Neural progenitor cell (in vitro differentiated cells): ENCODE measurements around the gene PFKM. TPM values are rescaled to one million over a fixed set of nuclear protein-coding genes. Genes with fewer than 3 reads are reported as not detected.

Source experiments
- DNase-seq: peaks from one replicate; pipeline ENCODE4 v3.0.0-alpha.2; 2016; ENCODE audit warnings: low spot score
- H2AFZ ChIP-seq: fragments of 200-600 bp; sonication (generic); replicated peaks from 2 replicates; pipeline ENCODE4 v1.6.1; 2016; ENCODE audit warnings: antibody characterized with exemption
- H3F3A ChIP-seq: fragments of 200-600 bp; sonication (generic); 2 replicates; pipeline ENCODE4 v1.6.1; 2016; ENCODE audit warnings: antibody characterized with exemption, low read depth
- H3K27ac ChIP-seq: fragments of 200-600 bp; sonication (generic); 2 replicates; pipeline ENCODE4 v1.5.1; 2016; ENCODE audit warnings: mild to moderate bottlenecking
- H3K27me3 ChIP-seq: fragments of 200-600 bp; sonication (generic); 2 replicates; pipeline ENCODE4 v1.6.1; 2016; ENCODE audit warnings: mild to moderate bottlenecking, moderate library complexity
- H3K36me3 ChIP-seq: fragments of 200-600 bp; sonication (generic); 2 replicates; pipeline ENCODE4 v1.5.1; 2016
- H3K4me1 ChIP-seq: fragments of 200-600 bp; sonication (generic); 2 replicates; pipeline ENCODE4 v1.6.1; 2016; ENCODE audit warnings: mixed run types
- H3K4me2 ChIP-seq: fragments of 200-600 bp; sonication (generic); 2 replicates; pipeline ENCODE4 v1.6.1; 2016
- H3K4me3 ChIP-seq: fragments of 200-600 bp; sonication (generic); 2 replicates; pipeline ENCODE4 v1.5.1; 2016
- H3K79me2 ChIP-seq: fragments of 200-600 bp; sonication (generic); 2 replicates; pipeline ENCODE4 v1.6.1; 2016; ENCODE audit warnings: low read depth
- H3K9ac ChIP-seq: fragments of 200-600 bp; sonication (generic); 2 replicates; pipeline ENCODE4 v1.6.1; 2016
- H3K9me3 ChIP-seq: fragments of 200-600 bp; sonication (generic); 2 replicates; pipeline ENCODE4 v1.5.1; 2016; ENCODE audit warnings: low read depth
- H4K20me1 ChIP-seq: fragments of 200-600 bp; sonication (generic); 2 replicates; pipeline ENCODE4 v1.6.1; 2016; ENCODE audit warnings: low read depth
- H3K27ac Mint-ChIP-seq: 3 replicates; pipeline ENCODE4 v1.8.0; 2021; ENCODE audit warnings: mixed read lengths
- H3K27me3 Mint-ChIP-seq: 2 replicates; pipeline ENCODE4 v1.8.0; 2022; ENCODE audit warnings: low read depth, mild to moderate bottlenecking, inconsistent platforms, moderate library complexity, mixed read lengths; ENCODE audit not compliant: insufficient read depth
- H3K36me3 Mint-ChIP-seq: 3 replicates; pipeline ENCODE4 v1.8.0; 2021; ENCODE audit warnings: mixed read lengths
- H3K4me1 Mint-ChIP-seq: 3 replicates; pipeline ENCODE4 v1.8.0; 2021; ENCODE audit warnings: mixed read lengths
- H3K4me3 Mint-ChIP-seq: 3 replicates; pipeline ENCODE4 v1.8.0; 2021; ENCODE audit warnings: mild to moderate bottlenecking, moderate library complexity, mixed read lengths
- H3K9me3 Mint-ChIP-seq: 3 replicates; pipeline ENCODE4 v1.8.0; 2020; ENCODE audit warnings: mixed read lengths
- CTCF ChIP-seq: fragments of 200-600 bp; sonication (generic); IDR thresholded peaks from 2 replicates; pipeline ENCODE4 v1.5.1; 2017; ENCODE audit warnings: antibody characterized with exemption, mild to moderate bottlenecking
- EZH2 ChIP-seq: fragments of 200-600 bp; sonication (generic); IDR thresholded peaks from 2 replicates; pipeline ENCODE4 v1.6.1; 2017; ENCODE audit warnings: antibody characterized with exemption, mild to moderate bottlenecking, moderate library complexity
- EZH2phosphoT487 ChIP-seq: fragments of 200-600 bp; sonication (generic); IDR thresholded peaks from 2 replicates; pipeline ENCODE4 v1.6.1; 2017; ENCODE audit warnings: antibody characterized with exemption
- total RNA-seq: library from RNA; depleted of rRNA; stranded (reverse); fragments of >200 nt; gene quantifications from 2 replicates; pipeline ENCODE4 v1.2.3, GENCODE V29; 2015; ENCODE audit warnings: low replicate concordance

PFKM gene
- total RNA-seq, 1 donor from 2014 or later: 128 TPM

GRCh38 chr12:48135027-48135426, 15.9 kb downstream of the PFKM start:
- no peaks in the 10 kb centered on the region for H3K4me1 Mint-ChIP-seq
- H3K36me3 Mint-ChIP-seq: peaks cover 39% of the 10 kb centered on the region
- H3K9me3 ChIP-seq: no peaks in the 10 kb centered on the region
- no peaks in the 10 kb centered on the region for H3K79me2 ChIP-seq
- no peaks in the 10 kb centered on the region for H3K27me3 ChIP-seq
- no peak overlapping the region for H3K9ac ChIP-seq
- H3K9me3 Mint-ChIP-seq: no peaks in the 10 kb centered on the region
- H3K27ac ChIP-seq: no peak overlapping the region
- no peaks in the 10 kb centered on the region for H3K27me3 Mint-ChIP-seq
- no peaks in the 10 kb centered on the region for H4K20me1 ChIP-seq
- peaks cover 4% of the 10 kb centered on the region for H3K36me3 ChIP-seq
- H3K4me1 ChIP-seq: no peaks in the 10 kb centered on the region
- H3K4me3 ChIP-seq: no peak overlapping the region
- H3F3A ChIP-seq: no peaks in the 10 kb centered on the region
- no peak for DNase-seq
- no peak overlapping the region for H3K4me3 Mint-ChIP-seq
- no peak overlapping the region for H2AFZ ChIP-seq
- no peak for TF ChIP-seq EZH2
- TF ChIP-seq CTCF: no peak
- no peak for TF ChIP-seq EZH2phosphoT487
- H3K4me2 ChIP-seq: no peak overlapping the region
- no peak overlapping the region for H3K27ac Mint-ChIP-seq

GRCh38 chr12:48142818-48143674, 23.9 kb downstream of the PFKM start:
- no peak overlapping the region for H2AFZ ChIP-seq
- H3K4me1 ChIP-seq: no peaks in the 10 kb centered on the region
- H3K4me3 ChIP-seq: no peak overlapping the region
- H3F3A ChIP-seq: peaks cover 4% of the 10 kb centered on the region
- H3K27me3 Mint-ChIP-seq: peaks cover 4% of the 10 kb centered on the region
- no peak overlapping the region for H3K27ac Mint-ChIP-seq
- no peak overlapping the region for H3K4me2 ChIP-seq
- H3K4me1 Mint-ChIP-seq: no peaks in the 10 kb centered on the region
- no peak overlapping the region for H3K9ac ChIP-seq
- peaks cover 46% of the 10 kb centered on the region for H3K36me3 Mint-ChIP-seq
- no peaks in the 10 kb centered on the region for H4K20me1 ChIP-seq
- TF ChIP-seq EZH2 (no peak), CTCF (no peak), EZH2phosphoT487 (no peak)
- no peaks in the 10 kb centered on the region for H3K9me3 Mint-ChIP-seq
- H3K9me3 ChIP-seq: no peaks in the 10 kb centered on the region
- peaks cover 13% of the 10 kb centered on the region for H3K36me3 ChIP-seq
- no peaks in the 10 kb centered on the region for H3K79me2 ChIP-seq
- no peak overlapping the region for H3K4me3 Mint-ChIP-seq
- no peaks in the 10 kb centered on the region for H3K27me3 ChIP-seq
- H3K27ac ChIP-seq: no peak overlapping the region
- no peak for DNase-seq

- H3K4me3 ChIP-seq: no peak overlapping the region
- Mint-ChIP-seq H3K27me3 (peaks cover 4% of the 10 kb centered on the region), H3K27ac (no peak overlapping the region), H3K9me3 (no peaks in the 10 kb centered on the region), H3K4me3 (no peak overlapping the region), H3K36me3 (peaks cover 47% of the 10 kb centered on the region), H3K4me1 (no peaks in the 10 kb centered on the region)
- TF ChIP-seq EZH2: no peak
- no peak for TF ChIP-seq CTCF
- TF ChIP-seq EZH2phosphoT487: no peak
- H3K4me2 ChIP-seq: no peak overlapping the region
- H3K27me3 ChIP-seq: no peaks in the 10 kb centered on the region
- H4K20me1 ChIP-seq: no peaks in the 10 kb centered on the region
- H3K36me3 ChIP-seq: peaks cover 13% of the 10 kb centered on the region
- no peak overlapping the region for H3K9ac ChIP-seq
- no peak for DNase-seq
- no peaks in the 10 kb centered on the region for H3K4me1 ChIP-seq
- no peak overlapping the region for H3K27ac ChIP-seq
- H3K79me2 ChIP-seq: no peaks in the 10 kb centered on the region
- H3K9me3 ChIP-seq: no peaks in the 10 kb centered on the region
- H3F3A ChIP-seq: peaks cover 4% of the 10 kb centered on the region
- H2AFZ ChIP-seq: no peak overlapping the region
These were observed 24.7 kb downstream of the PFKM start for GRCh38 chr12:48143898-48144297.
